Cardiac septum (tissue), 1 donor: ENCODE measurements around the gene SIGLEC8. TPM values are rescaled to one million over a fixed set of nuclear protein-coding genes. Genes with fewer than 3 reads are reported as not detected.
"Not testable (repeated sequence)": the region's sequence is repeated elsewhere in the genome, so short reads cannot be mapped to it uniquely, and the experiment has no call there.

Experiments
- DNase-seq: peaks from one replicate; pipeline ENCODE4 v3.0.0-alpha.2; 2020; ENCODE audit warnings: low spot score
- intact Hi-C: fragments of 100-400 bp; cut with DNase I; formaldehyde crosslinking; loops from one replicate; pipeline ENCODE4 v1.14.0; 2022
- long read RNA-seq: library from polyadenylated mRNA; unstranded; transcript quantifications from one replicate; pipeline ENCODE4 v2.0.0, GENCODE V29; 2021
- total RNA-seq: library from RNA; stranded (reverse); fragmentation: NEBNext Ultra II Directional; extraction: Animal tissue kit (Norgen Biotek cat#: 25700); gene quantifications from one replicate; pipeline ENCODE4 v1.2.1, GENCODE V29; 2021
- donor health status: DM: no; HTN: no; CAD: no.

SIGLEC8 gene
- not detected for total RNA-seq
- long read RNA-seq, partial matches to known transcripts = 0 of 1 reads
- long read RNA-seq, other reads (novel, unspliced or antisense) = 0 of 1 reads

DNA sequence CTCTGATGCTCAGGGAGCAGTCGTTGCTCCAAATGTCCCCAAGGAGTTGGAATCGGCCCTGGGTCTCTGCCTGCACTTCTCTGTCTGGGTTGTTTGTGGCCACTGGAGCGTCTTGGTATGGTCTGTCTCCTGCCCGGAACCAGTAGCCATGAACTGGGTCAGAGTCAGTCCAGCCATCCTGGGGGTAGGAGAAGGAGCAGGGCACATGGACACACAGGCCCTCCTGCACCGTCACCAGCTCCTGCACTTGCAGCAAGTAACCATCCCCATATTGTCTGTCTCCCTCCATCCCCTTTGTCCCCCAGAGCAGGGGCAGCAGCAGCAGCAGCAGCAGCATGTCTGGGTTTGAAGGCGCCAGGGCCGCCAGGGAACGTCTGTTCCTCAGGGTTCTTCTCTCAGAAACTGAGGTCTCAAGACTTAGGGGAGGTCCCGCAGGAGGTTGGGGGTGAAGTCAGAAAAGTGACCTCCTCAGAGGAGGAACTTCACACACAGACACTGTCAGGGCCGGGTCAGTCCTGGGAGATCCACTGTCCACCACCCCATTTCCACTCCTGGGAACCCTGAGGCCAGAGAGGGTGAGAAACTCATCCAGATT lies at the start of gene SIGLEC8:
Gene SIGLEC8 (minus strand): TSS at position 404 of the 595 bp plus-strand sequence. CDS start 67 bp downstream, at position 337.
- DNase-seq = no peak
- intact Hi-C loops = no loop called here

DNA sequence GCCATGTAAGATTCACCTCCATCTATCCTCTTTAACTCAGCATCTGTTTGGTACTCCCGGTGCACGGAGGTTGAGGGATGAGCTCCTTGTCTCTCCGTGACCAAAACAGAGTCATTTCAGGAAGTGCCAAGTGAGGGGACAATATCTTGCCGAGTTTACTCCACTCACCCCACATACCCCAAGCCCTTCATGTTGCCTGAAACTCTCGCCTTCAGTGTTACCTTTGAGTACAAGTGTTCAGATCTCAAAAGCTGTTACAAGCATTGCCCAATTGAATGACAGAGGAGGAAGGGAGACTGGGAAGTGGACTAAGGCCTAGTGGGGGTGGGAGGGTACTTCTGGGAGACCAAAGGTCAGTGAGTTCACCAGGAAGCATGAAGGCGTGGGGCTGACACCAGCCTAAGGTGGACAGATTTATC lies 49.4 kb upstream of the SIGLEC8 start:
- intact Hi-C loops = no loop called here
- no peak for DNase-seq

DNA sequence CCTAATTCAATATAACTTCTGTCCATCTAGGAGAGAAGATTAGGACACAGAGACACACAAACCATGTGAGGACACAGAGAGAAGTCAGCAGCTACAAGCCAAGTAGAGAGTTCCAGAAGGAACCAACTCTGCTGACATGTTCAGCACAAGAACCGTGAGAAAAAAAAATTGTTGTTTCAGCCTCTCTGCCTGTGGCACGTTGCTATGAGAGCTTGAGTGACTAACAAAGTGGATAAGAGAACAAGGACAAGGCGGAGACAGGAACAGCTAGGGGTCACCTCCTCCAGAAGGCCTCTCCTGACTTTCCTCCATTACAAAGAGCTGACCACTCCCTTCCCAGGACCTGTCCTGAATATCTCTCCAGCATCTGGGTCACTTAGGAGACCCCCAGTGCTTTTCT lies 48.9 kb upstream of the SIGLEC8 start:
- intact Hi-C loops = no loop called here
- DNase-seq = no peak

DNA sequence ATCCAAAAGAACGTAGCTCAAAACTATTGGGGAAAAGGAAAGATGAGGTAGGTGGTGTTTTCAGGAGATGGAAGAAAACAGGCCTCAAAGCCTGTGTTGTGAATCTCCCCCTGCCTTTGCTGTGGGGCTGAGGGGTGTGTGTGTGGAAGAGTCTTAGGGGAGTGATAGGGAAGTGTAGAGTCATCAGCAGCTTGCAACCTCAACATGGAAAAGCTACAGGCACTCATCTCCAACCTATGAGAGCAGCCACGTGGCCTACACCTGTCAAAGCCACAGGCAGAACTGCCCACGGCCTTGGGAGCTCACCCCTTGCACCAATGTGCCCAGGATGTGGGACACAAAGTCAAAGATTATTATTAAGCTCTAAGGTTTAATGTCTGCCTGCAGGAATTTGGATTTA lies 47.6 kb upstream of the SIGLEC8 start:
- intact Hi-C loops = no loop called here

DNA sequence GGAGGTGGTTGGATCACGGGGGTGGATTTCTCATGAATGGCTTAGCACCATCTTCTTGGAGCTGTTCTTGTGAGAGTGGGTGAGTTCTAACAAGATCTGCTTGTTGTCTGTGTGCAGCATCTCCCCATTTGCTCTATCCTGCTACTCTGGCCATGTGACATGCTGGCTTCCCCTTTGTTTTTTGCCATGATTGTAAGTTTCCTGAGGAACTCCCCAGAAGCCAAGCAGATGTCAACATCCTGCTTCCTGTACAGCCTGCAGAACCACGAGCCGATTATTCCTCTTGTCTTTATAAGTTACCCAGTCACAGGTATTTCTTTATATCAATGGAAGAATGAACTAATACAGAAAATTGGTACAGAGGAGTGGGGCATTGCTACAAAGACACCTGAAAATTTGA lies 45.6 kb upstream of the SIGLEC8 start:
- intact Hi-C loops = no loop called here
- no peak for DNase-seq

More for the DNA sequence above, 47.6 kb upstream of the SIGLEC8 start:
- DNase-seq = no peak

DNA sequence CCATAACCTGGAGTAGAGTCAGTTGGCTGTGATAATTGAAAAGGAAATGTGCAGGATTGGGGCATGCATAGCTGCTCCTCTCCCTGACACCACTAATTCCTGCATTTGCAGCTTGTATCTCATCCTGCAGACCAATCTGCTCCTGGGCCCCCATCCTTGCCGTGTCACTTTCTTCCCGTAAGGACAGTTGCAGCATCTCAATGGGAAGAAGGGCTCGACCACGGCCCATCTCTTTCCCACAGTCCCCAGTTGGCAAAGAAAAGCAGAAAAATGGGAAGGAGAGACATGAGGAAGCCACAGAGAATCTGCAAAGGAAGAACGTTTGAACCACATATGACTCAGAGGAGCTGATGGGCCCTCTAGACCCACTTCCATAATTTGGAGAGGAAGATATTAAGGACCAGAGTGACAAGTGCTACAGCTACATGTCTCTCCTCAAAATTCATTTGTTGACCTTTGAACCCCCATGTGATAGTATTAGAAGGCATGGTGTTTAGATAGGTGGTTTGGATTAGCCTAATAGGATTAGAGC lies 45.1 kb upstream of the SIGLEC8 start:
- intact Hi-C loops = no loop called here
- DNase-seq = no peak

DNA sequence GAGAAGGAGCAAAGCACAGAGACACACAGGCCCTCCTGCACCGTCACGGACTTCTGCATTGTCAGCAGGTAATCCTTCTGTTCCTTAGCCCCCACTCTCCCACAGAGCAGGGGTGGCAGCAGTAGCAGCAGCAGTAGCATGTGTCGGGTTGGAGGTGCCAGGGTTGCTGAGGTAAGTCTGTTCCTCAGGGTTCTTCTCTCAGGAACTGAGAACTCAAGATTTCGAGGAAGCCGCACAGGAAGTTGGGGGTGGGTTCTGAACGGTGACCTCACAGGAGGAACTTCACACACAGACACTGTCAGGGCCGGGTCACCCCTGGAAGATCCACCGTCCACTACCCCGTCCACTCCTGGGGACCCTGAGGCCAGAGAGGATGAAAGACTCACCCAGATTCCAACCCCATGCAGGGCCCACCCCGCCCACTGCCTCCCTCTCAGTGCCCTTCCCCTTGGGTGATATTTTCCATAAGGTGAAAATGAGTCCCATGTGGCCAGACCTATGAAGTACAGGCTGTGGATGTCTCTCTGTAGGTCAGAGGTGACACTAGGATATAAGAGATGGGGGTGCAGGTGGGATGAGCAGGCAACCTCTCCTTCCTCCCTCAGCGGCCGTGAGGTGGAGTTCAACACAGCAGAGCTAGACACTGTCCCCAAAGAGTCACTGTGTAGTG lies 43.5 kb upstream of the SIGLEC8 start, which contains the start of gene SIGLEC12:
Gene SIGLEC12 (minus strand): TSS at position 207 of the 670 bp plus-strand sequence. CDS start 67 bp downstream, at position 140.
- peak; percentile 89 for DNase-seq
- intact Hi-C loops = no loop called here

DNA sequence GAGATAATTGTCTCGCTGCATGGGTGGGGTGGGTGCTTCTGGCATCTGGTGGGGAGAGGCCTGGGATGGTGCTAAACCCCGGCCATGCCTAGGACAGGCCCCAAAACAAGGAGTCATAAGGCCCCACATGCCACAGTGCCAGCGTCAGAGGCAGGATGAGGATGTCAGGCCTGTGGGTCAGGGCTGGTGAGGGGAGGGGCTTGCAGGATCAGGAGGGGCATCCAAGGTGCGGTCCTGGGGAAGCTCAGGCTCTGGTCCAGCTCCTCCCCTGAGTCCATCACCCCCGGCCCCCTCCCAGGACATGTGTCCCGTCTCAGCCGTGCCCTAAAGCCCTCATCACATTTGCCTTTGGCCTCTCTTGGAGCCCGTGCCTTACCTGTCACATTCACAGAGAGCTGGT lies 42.7 kb upstream of the SIGLEC8 start:
- DNase-seq, intact Hi-C loops: not testable (repeated sequence)

DNA sequence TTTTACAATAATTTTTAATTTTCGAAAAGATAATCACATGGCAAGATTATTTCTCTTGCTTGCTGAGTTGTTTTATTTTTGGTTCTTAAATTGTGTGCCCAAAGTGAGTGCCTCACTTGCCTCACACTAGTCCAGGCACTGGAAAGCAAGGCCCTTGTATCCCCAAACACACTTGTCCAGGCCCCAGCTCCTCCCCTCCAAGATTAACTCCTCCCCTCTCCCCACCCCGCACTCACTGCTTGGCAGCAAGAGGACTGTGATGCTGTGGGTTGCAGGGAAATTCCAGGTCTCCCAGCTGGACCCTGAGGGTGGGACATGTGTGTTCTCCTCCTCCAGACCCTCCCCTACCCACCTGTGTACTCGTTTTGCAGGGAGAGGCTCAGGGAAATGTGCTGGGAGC lies 39.4 kb upstream of the SIGLEC8 start:
- intact Hi-C loops = no loop called here
- DNase-seq = no peak

DNA sequence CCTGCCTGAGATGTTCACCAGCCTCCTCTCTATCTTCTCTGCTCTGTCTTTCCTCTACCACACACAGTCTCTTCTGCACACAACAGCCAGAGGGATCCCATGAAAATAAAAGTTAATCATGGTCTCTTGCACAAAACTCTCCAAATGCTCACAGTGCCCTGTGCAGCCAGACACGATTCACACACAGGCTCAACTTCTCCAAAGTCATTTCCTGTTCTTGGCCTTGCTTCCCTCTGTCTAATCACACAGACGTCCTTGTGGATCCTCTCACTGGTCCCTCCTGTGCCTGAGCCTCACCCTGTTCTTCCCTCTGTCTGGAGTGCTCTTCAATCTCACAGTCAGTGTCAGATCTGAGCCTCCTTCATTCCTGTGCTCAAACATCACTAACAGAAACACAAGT lies 35.5 kb upstream of the SIGLEC8 start:
- intact Hi-C loops = no loop called here

DNA sequence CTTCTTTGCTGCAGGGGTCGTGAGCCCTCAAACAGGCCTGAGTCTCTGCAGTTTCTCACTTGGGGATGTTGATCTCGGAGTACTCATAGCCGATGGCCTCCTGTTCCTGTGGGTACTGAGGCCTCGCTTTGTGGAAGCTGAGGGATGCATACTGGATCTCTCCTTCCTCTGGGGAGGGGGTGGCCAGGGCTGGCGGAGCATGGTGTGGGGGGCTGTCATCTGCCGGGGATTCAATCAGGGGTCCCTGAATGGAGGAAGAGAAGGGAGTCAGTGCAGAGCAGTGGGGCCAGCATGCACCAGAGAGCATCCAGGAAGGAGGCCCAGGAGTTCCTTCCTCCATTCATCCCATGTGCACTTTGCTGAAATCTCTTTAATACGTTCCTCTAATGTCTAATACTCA lies 33.3 kb upstream of the SIGLEC8 start:
- DNase-seq = no peak
- intact Hi-C loops = no loop called here

More for the DNA sequence above, 35.5 kb upstream of the SIGLEC8 start:
- DNase-seq = no peak

DNA sequence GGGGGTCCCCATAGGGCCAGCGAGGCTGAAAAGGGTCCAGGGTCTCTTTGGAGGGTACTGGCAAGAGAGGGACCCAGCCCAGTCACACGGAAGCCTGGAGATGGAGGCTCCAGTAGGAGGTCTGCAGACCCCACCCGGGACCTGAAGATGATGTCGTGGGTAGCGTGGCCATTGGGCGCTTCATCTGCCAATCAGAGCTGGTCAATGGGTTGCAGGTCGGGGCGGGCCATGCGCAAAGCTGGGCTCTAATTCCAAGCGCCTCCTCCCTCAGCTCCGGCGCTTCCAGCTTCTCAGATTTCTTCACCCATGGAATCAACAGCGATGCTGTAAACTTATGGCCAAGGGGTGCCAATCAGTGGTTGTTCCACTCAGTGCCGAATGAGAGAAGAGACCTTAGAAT lies 32.4 kb upstream of the SIGLEC8 start:
- no peak for DNase-seq
- intact Hi-C loops = no loop called here

DNA sequence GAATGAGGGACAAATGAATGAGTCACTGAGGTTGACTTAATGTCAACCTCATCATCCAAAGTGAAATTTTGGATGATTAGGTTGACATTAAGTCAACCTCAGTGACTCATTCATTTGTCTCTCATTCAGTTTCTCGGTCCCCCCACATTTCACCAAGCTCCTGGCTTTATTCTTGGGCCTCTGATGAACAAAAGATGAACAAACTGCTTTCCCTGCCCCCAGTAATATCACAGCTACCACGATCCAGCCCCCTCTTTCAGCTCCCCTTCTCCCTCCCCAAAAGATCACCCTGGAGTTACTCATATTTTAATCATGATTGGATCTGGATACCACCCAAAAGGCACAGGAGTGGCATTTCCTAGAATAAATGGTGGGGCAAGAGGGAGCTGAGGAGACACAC lies 30.9 kb upstream of the SIGLEC8 start:
- intact Hi-C loops = no loop called here
- no peak for DNase-seq

DNA sequence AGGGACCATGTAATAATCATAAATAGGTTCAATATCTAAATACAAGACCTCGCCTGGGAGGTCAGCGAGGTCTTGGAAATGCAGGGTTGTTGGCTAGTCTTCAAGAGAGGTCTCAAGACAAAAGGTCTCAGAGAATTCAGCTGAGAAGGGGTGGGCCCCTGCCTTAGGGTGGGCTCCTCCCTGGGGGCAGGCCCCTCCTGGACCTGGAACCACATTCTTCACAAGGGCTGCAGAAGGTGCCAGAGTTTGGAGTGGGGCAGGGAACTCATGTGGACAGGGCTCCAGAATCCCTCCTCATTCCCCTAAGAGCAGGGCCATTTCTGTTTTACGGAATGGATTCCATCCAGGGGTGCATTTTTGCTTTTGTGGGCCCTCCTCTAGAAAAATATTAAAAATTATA lies 30.2 kb upstream of the SIGLEC8 start:
- intact Hi-C loops = no loop called here
- no peak for DNase-seq

DNA sequence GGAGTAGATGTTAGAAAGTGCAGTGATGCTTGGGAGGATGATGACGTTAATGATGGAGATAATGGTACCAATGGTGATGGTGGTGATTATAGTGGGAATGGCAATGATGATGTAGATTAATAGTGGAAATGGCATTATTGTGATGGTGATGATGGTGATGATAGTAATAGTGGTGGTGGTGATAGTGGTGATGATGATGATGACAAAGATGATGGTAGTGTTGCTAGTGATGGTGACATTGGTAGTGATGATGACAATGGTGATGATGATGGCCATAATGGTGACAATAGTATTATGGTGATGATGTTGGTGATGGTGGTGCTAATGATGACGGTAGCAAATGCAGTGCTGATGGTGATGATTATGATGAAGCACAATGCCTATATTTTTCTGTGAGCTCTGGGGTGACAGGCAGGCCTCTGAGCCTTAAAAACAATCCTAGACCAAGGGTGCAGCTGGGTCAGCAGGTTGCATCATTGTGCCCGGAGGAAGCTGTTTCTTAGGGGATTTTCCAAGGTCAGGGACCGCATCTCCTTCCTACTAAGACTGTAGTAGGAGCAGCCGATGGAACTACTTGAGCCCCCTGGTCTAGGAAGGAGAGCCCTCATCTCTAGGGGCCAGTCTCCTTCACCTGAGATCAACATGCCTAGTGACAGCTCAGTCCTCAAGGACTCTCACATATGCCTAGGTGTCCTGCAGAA lies 27.9 kb upstream of the SIGLEC8 start:
- intact Hi-C loops = no loop called here
- DNase-seq = no peak

DNA sequence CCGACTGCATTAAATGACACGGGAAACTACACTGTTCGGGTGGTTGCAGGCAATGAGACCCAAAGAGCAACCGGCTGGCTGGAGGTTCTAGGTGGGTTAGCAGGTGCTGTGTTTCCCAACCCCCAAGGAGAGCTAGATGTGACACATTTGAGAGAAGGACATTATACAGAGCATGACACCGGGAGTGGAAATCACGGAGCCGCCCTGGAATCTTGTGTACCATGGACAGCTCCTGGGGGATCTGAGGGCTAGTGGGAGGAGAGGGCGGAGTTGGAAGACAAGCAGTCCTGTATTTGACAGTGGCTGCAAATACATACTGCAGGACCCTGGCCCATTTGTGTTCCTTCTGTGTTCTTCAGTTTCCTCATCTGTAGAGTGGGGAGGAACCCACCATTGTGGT lies 22.3 kb upstream of the SIGLEC8 start:
- DNase-seq = no peak

DNA sequence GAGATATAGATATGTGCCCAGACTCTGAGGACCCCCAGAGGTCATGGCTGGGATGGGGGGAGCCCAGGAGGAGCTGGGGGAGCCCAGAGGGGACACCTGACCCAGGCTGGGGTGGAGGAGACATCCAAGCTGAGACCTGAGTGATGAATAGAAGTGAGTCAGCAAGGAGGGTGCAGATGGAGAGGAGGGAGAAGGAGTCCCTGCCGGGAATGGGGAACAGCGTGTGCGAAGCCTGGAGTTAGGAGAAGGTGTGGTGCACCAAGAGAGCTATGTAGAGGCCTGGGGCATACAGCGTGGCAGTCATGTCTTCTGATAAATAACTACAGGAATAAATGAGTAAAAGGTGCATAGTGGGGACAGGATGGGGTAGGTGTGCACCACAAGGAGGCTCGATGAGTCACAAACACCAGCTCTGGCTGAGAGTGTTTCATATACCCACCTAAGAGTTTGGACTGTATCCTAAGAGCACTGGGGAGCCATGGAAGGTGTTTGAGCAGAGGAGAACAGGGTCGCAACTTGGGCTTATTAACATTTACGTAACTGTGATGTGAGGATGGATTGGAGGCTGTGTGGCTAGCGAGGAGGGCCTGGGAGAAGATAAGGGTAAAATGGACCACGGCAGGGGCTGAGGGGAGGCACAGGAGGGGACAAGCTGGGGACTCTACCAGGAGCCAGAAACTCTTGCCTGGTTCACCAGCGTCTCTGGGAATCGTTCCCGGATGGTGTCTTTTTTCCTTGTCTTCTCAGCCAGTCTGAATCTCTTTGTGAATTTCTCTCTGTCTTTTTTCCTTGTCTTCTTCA lies 21.5 kb upstream of the SIGLEC8 start:
- intact Hi-C loops = no loop called here
- DNase-seq = no peak

More for the DNA sequence above, 22.3 kb upstream of the SIGLEC8 start:
- intact Hi-C loops = no loop called here

DNA sequence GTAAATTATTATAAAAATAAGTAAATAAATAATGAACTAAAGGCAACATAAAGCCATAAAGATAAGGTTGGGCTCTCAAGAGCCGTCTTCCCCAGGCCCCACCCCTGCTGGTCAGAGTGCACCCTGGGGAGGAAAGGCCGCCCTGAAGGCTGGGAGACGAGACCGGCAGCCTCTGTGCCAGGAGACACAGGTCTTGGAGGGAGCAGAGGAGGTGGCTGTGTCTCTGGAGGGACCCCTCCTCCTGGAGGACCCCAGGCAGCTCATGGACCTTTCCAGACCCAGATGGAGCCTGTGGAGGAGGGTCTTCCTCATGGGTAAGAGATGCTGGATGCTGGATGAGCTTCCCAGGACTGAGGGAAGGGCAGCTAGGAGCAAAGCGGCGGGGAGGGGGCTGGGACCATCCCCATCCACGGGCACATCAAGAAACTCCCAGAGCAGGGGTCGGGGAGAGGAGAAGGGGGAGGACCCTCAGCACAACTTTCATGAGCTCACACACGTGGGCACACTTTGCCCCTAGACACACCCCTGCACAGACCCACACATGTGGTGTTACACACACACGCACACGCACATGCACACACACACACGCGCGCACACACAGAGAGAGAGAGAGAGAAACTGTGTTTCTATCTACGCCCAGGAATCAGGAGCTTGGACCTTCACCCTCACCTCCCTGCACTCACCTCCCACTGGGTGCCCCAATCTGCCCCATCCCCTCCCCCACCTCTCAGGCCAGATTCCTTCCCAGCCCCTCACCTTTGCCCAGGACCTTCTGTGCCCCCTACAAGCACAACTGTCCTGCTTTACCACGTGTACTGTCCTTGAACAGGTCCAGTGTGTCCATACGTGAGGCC lies 20.4 kb upstream of the SIGLEC8 start, which contains the start of gene CEACAM18:
Gene CEACAM18 (plus strand): TSS at position 159 of the 854 bp plus-strand sequence.
- no peak for DNase-seq
- intact Hi-C loops = no loop called here

DNA sequence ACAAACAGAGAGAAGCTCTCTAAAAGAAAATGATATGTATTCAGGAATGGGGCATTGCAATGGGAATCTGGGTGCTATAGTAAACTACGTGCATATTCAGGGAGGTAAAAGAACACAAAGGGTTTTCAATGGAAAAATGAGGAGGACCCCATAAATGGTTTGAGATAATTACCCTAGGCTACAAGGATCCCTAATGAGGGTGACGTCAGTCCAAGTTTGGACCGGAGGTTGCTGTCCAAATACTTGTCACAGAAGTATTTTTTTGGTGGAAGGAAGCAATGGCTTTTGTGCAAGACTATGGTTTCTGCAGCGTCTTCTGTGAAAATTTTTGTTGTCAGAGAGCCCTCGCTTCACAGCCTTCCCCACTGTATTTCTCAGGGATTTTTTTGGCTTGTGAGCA lies 19.1 kb upstream of the SIGLEC8 start:
- intact Hi-C loops = no loop called here

More for the DNA sequence above, 19.1 kb upstream of the SIGLEC8 start:
- DNase-seq = no peak
